ENCODE results near the gene PLEKHA7. TPM values are rescaled to one million over a fixed set of nuclear protein-coding genes. Genes with fewer than 3 reads are reported as not detected.

PLEKHA7 gene
- polyA plus RNA-seq, 1 of the 3 experiments (the other 2 are of a cell fraction): 0.12 TPM

GRCh38 chr11:16992846-16993245 lies 21.4 kb downstream of the PLEKHA7 start (continued):
- no peak for TF ChIP-seq REST (IDR thresholded peaks at IDR 0.05; ENCODE audit: low read depth, low read length)
- TF ChIP-seq YY1 (IDR thresholded peaks at IDR 0.05; ENCODE audit: low read depth): no peak
- no peak for TF ChIP-seq SIN3A (IDR thresholded peaks at IDR 0.05; ENCODE audit: borderline replicate concordance, low read depth, low read length)
- TF ChIP-seq RXRA (IDR thresholded peaks at IDR 0.05; ENCODE audit: borderline replicate concordance, low read depth): no peak
- TF ChIP-seq NFIC (IDR thresholded peaks at IDR 0.05; ENCODE audit: borderline replicate concordance): no peak
- no peak for TF ChIP-seq FOSL2 (IDR thresholded peaks at IDR 0.05; ENCODE audit: borderline replicate concordance, low read depth)
- TF ChIP-seq GABPA (IDR thresholded peaks at IDR 0.05; ENCODE audit: low read depth): no peak
- no peak for TF ChIP-seq POLR2AphosphoS5 (IDR thresholded peaks at IDR 0.05; ENCODE audit: low read depth, low read length)
- no peak for TF ChIP-seq RFX5 (IDR thresholded peaks at IDR 0.05; ENCODE audit: low read length)
- TF ChIP-seq JUND (IDR thresholded peaks at IDR 0.05): no peak
- TF ChIP-seq GATA2 (CRISPR knock-in tag; IDR thresholded peaks at IDR 0.05): no peak
- TF ChIP-seq SMC3 (IDR thresholded peaks at IDR 0.05; ENCODE audit: low read depth, low read length): no peak

GRCh38 chr11:16989554-16989953 lies 24.7 kb downstream of the PLEKHA7 start:
- H3K9me2 ChIP-seq: no peaks in the 10 kb centered on the region
- H3K27me3 ChIP-seq (ENCODE audit: insufficient read depth): no peaks in the 10 kb centered on the region
- H2AFZ ChIP-seq (ENCODE audit: low read depth): no peak overlapping the region
- H3K9me3 ChIP-seq: no peaks in the 10 kb centered on the region
- no peak overlapping the region for H3K4me2 ChIP-seq
- WGBS (ENCODE audit: low lambda C conversion rate): 18% methylated on average over 2 of the region's 2 CpGs
- no peaks in the 10 kb centered on the region for H3K36me3 ChIP-seq (replicated peaks in 1 of 2; ENCODE audit: control insufficient read depth in 1 of 2, insufficient read depth in 2 of 2, low read length in 1 of 2)
- no peaks in the 10 kb centered on the region for H4K20me1 ChIP-seq (ENCODE audit: insufficient read depth)
- no peak overlapping the region for H3K27ac ChIP-seq (ENCODE audit: low read depth in 2 of 2, low read length in 1 of 2)
- H3K79me2 ChIP-seq (ENCODE audit: insufficient read depth): no peaks in the 10 kb centered on the region
- DNase-seq: no peak
- ChIA-PET CTCF (interaction anchor here (1.2 to 1.8 kb wide), 4 partner anchors 13 to 74 kb away, joined by 3 to 7 read pairs (median 4); no protein-coding TSS in a partner anchor), POLR2A (interaction anchor here (0.7 kb wide), 1 partner anchor 26 kb away, joined by 3 read pairs; no protein-coding TSS in a partner anchor)
- H3K4me1 ChIP-seq (ENCODE audit: control insufficient read depth in 1 of 2, insufficient read depth in 2 of 2, low read depth in 1 of 2, low read length in 1 of 2): no peaks in the 10 kb centered on the region; a peak in 1 of 4 replicates
- no peak overlapping the region for H3K4me3 ChIP-seq (ENCODE audit: low read depth in 2 of 2, low read length in 1 of 2)
- H3K9ac ChIP-seq: no peak overlapping the region
- no peaks in the 10 kb centered on the region for H3F3A ChIP-seq (replicated peaks; ENCODE audit: insufficient read depth)
- TF ChIP-seq FOSL2 (IDR thresholded peaks at IDR 0.05; ENCODE audit: borderline replicate concordance, low read depth) (no peak), POLR2AphosphoS5 (IDR thresholded peaks at IDR 0.05; ENCODE audit: low read depth, low read length) (no peak), RFX5 (IDR thresholded peaks at IDR 0.05; ENCODE audit: low read length) (no peak), TEAD4 (IDR thresholded peaks at IDR 0.05; ENCODE audit: borderline replicate concordance, insufficient read depth) (no peak), SMC3 (IDR thresholded peaks at IDR 0.05; ENCODE audit: low read depth, low read length) (no peak), NFIC (IDR thresholded peaks at IDR 0.05; ENCODE audit: borderline replicate concordance) (no peak), TAF1 (IDR thresholded peaks at IDR 0.05; ENCODE audit: borderline replicate concordance, low read depth, low read length) (no peak), RXRA (IDR thresholded peaks at IDR 0.05; ENCODE audit: borderline replicate concordance, low read depth) (no peak), JUND (IDR thresholded peaks at IDR 0.05) (no peak), IRF3 (IDR thresholded peaks at IDR 0.05; ENCODE audit: low read depth, low read length) (no peak), ZBTB33 (IDR thresholded peaks at IDR 0.05; ENCODE audit: borderline replicate concordance, low read depth) (no peak), CHD2 (IDR thresholded peaks at IDR 0.05; ENCODE audit: low read length, partially characterized antibody) (no peak), YY1 (IDR thresholded peaks at IDR 0.05; ENCODE audit: low read depth) (no peak)
- TF ChIP-seq, protein P1, sequence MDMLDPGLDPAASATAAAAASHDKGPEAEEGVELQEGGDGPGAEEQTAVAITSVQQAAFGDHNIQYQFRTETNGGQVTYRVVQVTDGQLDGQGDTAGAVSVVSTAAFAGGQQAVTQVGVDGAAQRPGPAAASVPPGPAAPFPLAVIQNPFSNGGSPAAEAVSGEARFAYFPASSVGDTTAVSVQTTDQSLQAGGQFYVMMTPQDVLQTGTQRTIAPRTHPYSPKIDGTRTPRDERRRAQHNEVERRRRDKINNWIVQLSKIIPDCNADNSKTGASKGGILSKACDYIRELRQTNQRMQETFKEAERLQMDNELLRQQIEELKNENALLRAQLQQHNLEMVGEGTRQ (IDR thresholded peaks at IDR 0.05; ENCODE audit: borderline replicate concordance, low read depth, low read length): no peak
